Posterior vena cava (tissue), 2 donors: ENCODE data around the gene SLC6A16. TPM values are rescaled to one million over a fixed set of nuclear protein-coding genes. Genes with fewer than 3 reads are reported as not detected.
"Not testable (repeated sequence)": the region's sequence is repeated elsewhere in the genome, so short reads cannot be mapped to it uniquely, and the experiment has no call there.

Experiments
- DNase-seq: peaks from one replicate; pipeline ENCODE4 v3.0.0-alpha.2; 2020; ENCODE audit warnings: low spot score
- intact Hi-C, 2 donors: fragments of 100-400 bp; cut with DNase I; formaldehyde crosslinking; loops; one replicate each; pipeline versions ENCODE4 v1.14.1 to v1.14.2; 2022 to 2023
- total RNA-seq, 2 donors: library from RNA; stranded (reverse); fragmentation: NEBNext Ultra II Directional; extraction: Animal tissue kit (Norgen Biotek cat#: 25700); gene quantifications; one replicate each; pipeline ENCODE4 v1.2.1, GENCODE V29; 2021
- donor health status: DM: yes; HTN: yes; CAD: no.
- donor health status: DM: yes; HTN: yes; CAD: no.

SLC6A16 gene
- total RNA-seq, 2 donors from 2014 or later, result 1.7 to 2.6 TPM

- intact Hi-C loops, result no loop called here
- peak; percentile 80 for DNase-seq
These were observed 10.2 kb upstream of the SLC6A16 start, which contains the start of gene CD37 for GRCh38 chr19:49335071-49335783. TSS of gene CD37 (plus strand) at chr19:49335406. CDS start at chr19:49335541, 135 bp downstream.

- peak; percentile 82 for DNase-seq
- intact Hi-C loops, result no loop called here
These were observed 8.9 kb upstream of the SLC6A16 start for GRCh38 chr19:49333811-49334288.

- intact Hi-C loops, result no loop called here
- DNase-seq, result no peak
These were observed 8.4 kb upstream of the SLC6A16 start for GRCh38 chr19:49333418-49333805.

GRCh38 chr19:49332691-49333417 is 7.9 kb upstream of the SLC6A16 start:
- intact Hi-C loops, DNase-seq: not testable (repeated sequence)

- intact Hi-C loops, result no loop called here
- DNase-seq, result peak; percentile 77
These were observed 6.6 kb upstream of the SLC6A16 start for GRCh38 chr19:49331616-49332055.

GRCh38 chr19:49331187-49331586 is 6.2 kb upstream of the SLC6A16 start:
- intact Hi-C loops, DNase-seq: not testable (repeated sequence)

- intact Hi-C loops, result no loop called here
- no peak for DNase-seq
These were observed 3.8 kb upstream of the SLC6A16 start for GRCh38 chr19:49328741-49329140.

GRCh38 chr19:49327878-49328544 is 3.0 kb upstream of the SLC6A16 start:
- intact Hi-C loops, result no loop called here
- DNase-seq, result no peak

GRCh38 chr19:49326165-49326704 is 1.2 kb upstream of the SLC6A16 start:
- intact Hi-C loops, result no loop called here
- DNase-seq, result no peak

- intact Hi-C loops, DNase-seq: not testable (repeated sequence)
These were observed 765 bp upstream of the SLC6A16 start for GRCh38 chr19:49325756-49326155.

GRCh38 chr19:49318296-49318695 is 6.7 kb downstream of the SLC6A16 start:
- intact Hi-C loops, result no loop called here
- no peak for DNase-seq

GRCh38 chr19:49316284-49316683 is 8.7 kb downstream of the SLC6A16 start:
- no peak for DNase-seq
- intact Hi-C loops, result no loop called here

- DNase-seq, result no peak
- intact Hi-C loops, result no loop called here
These were observed 9.9 kb downstream of the SLC6A16 start for GRCh38 chr19:49315111-49315510.

- DNase-seq, result no peak
- intact Hi-C loops, result no loop called here
These were observed 15.9 kb downstream of the SLC6A16 start for GRCh38 chr19:49309087-49309486.

- intact Hi-C loops, DNase-seq: not testable (repeated sequence)
These were observed 18.3 kb downstream of the SLC6A16 start for GRCh38 chr19:49306734-49307133.

- no peak for DNase-seq
- intact Hi-C loops, result no loop called here
These were observed 23.1 kb downstream of the SLC6A16 start for GRCh38 chr19:49301866-49302252.

- intact Hi-C loops, result no loop called here
- DNase-seq, result peak; percentile 94
These were observed 23.7 kb downstream of the SLC6A16 start for GRCh38 chr19:49301165-49301865.

GRCh38 chr19:49298653-49299052 is 26.3 kb downstream of the SLC6A16 start:
- DNase-seq, result not testable (repeated sequence)
- intact Hi-C loops, result loop anchor here in 1 of 2 donors (5.0 kb wide), 1 partner anchor 1034 kb away; no protein-coding TSS in a partner anchor

GRCh38 chr19:49297403-49297802 is 27.6 kb downstream of the SLC6A16 start:
- intact Hi-C loops, result loop anchor here in 1 of 2 donors (5.0 kb wide), 1 partner anchor 1035 kb away; no protein-coding TSS in a partner anchor
- DNase-seq, result no peak
